HL-60 (cell line): Measurements from ENCODE around the gene NUDCD3.

Experiments used
- DNase-seq, 2 experiments: peaks; one replicate each; pipeline ENCODE4 v3.0.0-alpha.2; 2010 to 2020; ENCODE audit warnings: low read depth in 1 of 2, low spot score in 1 of 2
- H3K27ac ChIP-seq: fragments of 250-450 bp; sonication (Bioruptor Pico); replicated peaks from 2 replicates; pipeline ENCODE4 v1.5.1; 2020; ENCODE audit warnings: mild to moderate bottlenecking, moderate library complexity
- H3K27me3 ChIP-seq: fragments of 250-450 bp; sonication (Bioruptor Pico); 2 replicates; pipeline ENCODE4 v1.5.1; 2021; ENCODE audit warnings: mild to moderate bottlenecking, moderate library complexity; ENCODE audit not compliant: insufficient read depth, poor library complexity, severe bottlenecking
- H3K4me3 ChIP-seq: replicated peaks from 2 replicates; pipeline ENCODE4 v1.5.1; 2011; ENCODE audit warnings: mild to moderate bottlenecking, control low read depth, low read length; ENCODE audit not compliant: insufficient read depth
- GABPA ChIP-seq: IDR thresholded peaks from 2 replicates; pipeline ENCODE4 v1.6.1; 2012; ENCODE audit warnings: low read depth
- POLR2AphosphoS5 ChIP-seq: IDR thresholded peaks from 2 replicates; pipeline ENCODE4 v1.6.1; 2012; ENCODE audit warnings: low read depth
- REST ChIP-seq: IDR thresholded peaks from 2 replicates; pipeline ENCODE4 v1.6.1; 2012; ENCODE audit warnings: low read depth; ENCODE audit not compliant: insufficient replicate concordance
- SPI1 ChIP-seq: IDR thresholded peaks from 2 replicates; pipeline ENCODE4 v1.6.1; 2012; ENCODE audit warnings: low read depth, mild to moderate bottlenecking, borderline replicate concordance
- TF ChIP-seq, protein P1 (sequence below): IDR thresholded peaks from one replicate; pipeline ENCODE4 v1.5.1; 2011; ENCODE audit warnings: low read length, control low read depth, inconsistent platforms; ENCODE audit not compliant: insufficient read depth

Gene NUDCD3

DNA sequence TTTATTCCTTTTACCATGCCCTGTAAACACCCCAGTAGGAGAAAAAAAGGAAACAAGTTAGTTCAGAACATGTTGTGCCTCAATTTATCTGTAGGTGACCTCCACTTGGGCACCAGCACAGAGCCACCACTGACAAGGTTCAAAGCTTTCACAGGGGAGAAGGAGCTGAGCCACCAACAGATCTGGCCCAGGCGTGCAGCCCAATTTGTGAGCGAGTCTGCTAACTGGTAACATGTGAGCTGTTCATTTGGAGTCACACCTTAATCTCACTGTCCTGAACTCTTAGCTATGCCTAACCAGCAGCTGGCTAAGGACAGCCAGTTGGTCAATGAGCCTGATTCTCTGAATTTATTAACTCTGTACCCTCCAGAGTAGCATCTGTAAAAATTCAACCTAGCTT is 86.7 kb downstream of the NUDCD3 start:
- Histone ChIP-seq H3K27me3 (no peaks in the 10 kb centered on the region), H3K27ac (no peak overlapping the region), H3K4me3 (no peak overlapping the region)
- no peak for DNase-seq
- TF ChIP-seq SPI1, result no peak
- TF ChIP-seq, protein P1, sequence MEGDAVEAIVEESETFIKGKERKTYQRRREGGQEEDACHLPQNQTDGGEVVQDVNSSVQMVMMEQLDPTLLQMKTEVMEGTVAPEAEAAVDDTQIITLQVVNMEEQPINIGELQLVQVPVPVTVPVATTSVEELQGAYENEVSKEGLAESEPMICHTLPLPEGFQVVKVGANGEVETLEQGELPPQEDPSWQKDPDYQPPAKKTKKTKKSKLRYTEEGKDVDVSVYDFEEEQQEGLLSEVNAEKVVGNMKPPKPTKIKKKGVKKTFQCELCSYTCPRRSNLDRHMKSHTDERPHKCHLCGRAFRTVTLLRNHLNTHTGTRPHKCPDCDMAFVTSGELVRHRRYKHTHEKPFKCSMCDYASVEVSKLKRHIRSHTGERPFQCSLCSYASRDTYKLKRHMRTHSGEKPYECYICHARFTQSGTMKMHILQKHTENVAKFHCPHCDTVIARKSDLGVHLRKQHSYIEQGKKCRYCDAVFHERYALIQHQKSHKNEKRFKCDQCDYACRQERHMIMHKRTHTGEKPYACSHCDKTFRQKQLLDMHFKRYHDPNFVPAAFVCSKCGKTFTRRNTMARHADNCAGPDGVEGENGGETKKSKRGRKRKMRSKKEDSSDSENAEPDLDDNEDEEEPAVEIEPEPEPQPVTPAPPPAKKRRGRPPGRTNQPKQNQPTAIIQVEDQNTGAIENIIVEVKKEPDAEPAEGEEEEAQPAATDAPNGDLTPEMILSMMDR, result no peak
- no peak for TF ChIP-seq REST
- TF ChIP-seq GABPA, result no peak
- TF ChIP-seq POLR2AphosphoS5, result no peak

DNA sequence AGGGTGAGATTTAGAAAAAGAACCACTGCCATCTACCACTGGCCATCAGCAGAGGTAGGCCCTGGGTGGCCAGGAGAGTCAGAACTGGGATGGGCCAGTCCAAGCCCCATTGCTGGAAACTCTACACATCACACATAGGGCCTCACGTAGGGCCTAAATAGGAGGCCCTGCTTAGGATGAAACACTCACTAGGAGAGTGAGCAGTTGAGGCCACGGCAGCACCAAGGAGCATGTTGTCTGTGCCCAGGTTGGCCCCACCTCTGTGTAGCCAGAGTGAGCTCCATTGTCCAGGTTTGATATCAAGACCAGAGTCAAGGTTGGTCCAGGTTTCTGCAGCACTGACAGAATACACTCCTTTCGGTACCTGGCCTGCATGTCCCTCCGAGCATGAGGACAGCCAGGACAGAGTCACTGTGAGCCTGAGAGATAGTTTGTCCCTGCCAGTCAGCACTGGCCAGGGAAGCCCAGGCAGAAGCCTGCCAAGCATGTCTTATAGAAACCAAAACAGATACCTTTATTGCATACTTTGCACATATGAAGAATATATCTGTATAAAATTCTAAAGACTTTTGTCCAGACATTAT is 87.2 kb downstream of the NUDCD3 start:
- TF ChIP-seq POLR2AphosphoS5, result no peak
- no peak for TF ChIP-seq GABPA
- TF ChIP-seq SPI1, result no peak
- TF ChIP-seq, protein P1, result no peak
- no peak for TF ChIP-seq REST
- H3K4me3 ChIP-seq, result no peak overlapping the region
- DNase-seq, result no peak
- H3K27me3 ChIP-seq, result no peaks in the 10 kb centered on the region
- no peak overlapping the region for H3K27ac ChIP-seq

- no peak for DNase-seq
- Histone ChIP-seq H3K27ac (no peak overlapping the region), H3K27me3 (no peaks in the 10 kb centered on the region), H3K4me3 (no peak overlapping the region)
- TF ChIP-seq SPI1 (no peak), POLR2AphosphoS5 (no peak), GABPA (no peak), REST (no peak)
- TF ChIP-seq, protein P1, result no peak
Observed at GRCh38 chr7:44402401-44403060, 87.9 kb downstream of the NUDCD3 start.
